ENCODE results near the gene RAMP3. TPM values are rescaled to one million over a fixed set of nuclear protein-coding genes. Genes with fewer than 3 reads are reported as not detected.
"Not testable (repeated sequence)": the region's sequence is repeated elsewhere in the genome, so short reads cannot be mapped to it uniquely, and the experiment has no call there.

The RAMP3 gene
- total RNA-seq, 1 donor from 2014 or later, result 50.1 TPM

GRCh38 chr7:45150199-45150598 lies 7.4 kb upstream of the RAMP3 start:
- Histone ChIP-seq H3K36me3 (no peaks in the 10 kb centered on the region), H3K4me3 (no peak overlapping the region), H3K4me1 (no peaks in the 10 kb centered on the region), H3K9me3 (no peaks in the 10 kb centered on the region), H3K27me3 (no peaks in the 10 kb centered on the region), H3K27ac (no peak overlapping the region)
- intact Hi-C loops (cut with DNase I), result loop anchor here (10.0 kb wide), 1 partner anchor 715 kb away; no protein-coding TSS in a partner anchor
- no peak for TF ChIP-seq POLR2A (IDR thresholded peaks at IDR 0.05)
- no peak for TF ChIP-seq POLR2AphosphoS5 (IDR thresholded peaks at IDR 0.05; ENCODE audit: insufficient read depth in 1 of 2, low read depth in 1 of 2)
- no peak for TF ChIP-seq CTCF (IDR thresholded peaks at IDR 0.05)
- no peak for DNase-seq (ENCODE audit: extremely low spot score in 2 of 2)

GRCh38 chr7:45151131-45151684 lies 6.4 kb upstream of the RAMP3 start:
- H3K27ac ChIP-seq, result no peak overlapping the region
- no peaks in the 10 kb centered on the region for H3K9me3 ChIP-seq
- H3K36me3 ChIP-seq, result no peaks in the 10 kb centered on the region
- no peak overlapping the region for H3K4me3 ChIP-seq
- no peaks in the 10 kb centered on the region for H3K4me1 ChIP-seq
- TF ChIP-seq POLR2A (IDR thresholded peaks at IDR 0.05) (no peak), CTCF (IDR thresholded peaks at IDR 0.05) (no peak), POLR2AphosphoS5 (IDR thresholded peaks at IDR 0.05; ENCODE audit: insufficient read depth in 1 of 2, low read depth in 1 of 2) (no peak)
- no peak for DNase-seq (ENCODE audit: extremely low spot score in 2 of 2)
- intact Hi-C loops (cut with DNase I), result loop anchor here (10.0 kb wide), 1 partner anchor 714 kb away; no protein-coding TSS in a partner anchor
- no peaks in the 10 kb centered on the region for H3K27me3 ChIP-seq

GRCh38 chr7:45151967-45152366 lies 5.6 kb upstream of the RAMP3 start:
- Histone ChIP-seq H3K4me1 (no peaks in the 10 kb centered on the region), H3K4me3 (no peak overlapping the region), H3K9me3 (no peaks in the 10 kb centered on the region), H3K27ac (no peak overlapping the region), H3K27me3 (no peaks in the 10 kb centered on the region), H3K36me3 (no peaks in the 10 kb centered on the region)
- no peak for DNase-seq (ENCODE audit: extremely low spot score in 2 of 2)
- intact Hi-C loops (cut with DNase I), result loop anchor here (10.0 kb wide), 1 partner anchor 713 kb away; no protein-coding TSS in a partner anchor
- TF ChIP-seq POLR2AphosphoS5 (IDR thresholded peaks at IDR 0.05; ENCODE audit: insufficient read depth in 1 of 2, low read depth in 1 of 2), result no peak
- no peak for TF ChIP-seq POLR2A (IDR thresholded peaks at IDR 0.05)
- no peak for TF ChIP-seq CTCF (IDR thresholded peaks at IDR 0.05)

- no peak for DNase-seq (ENCODE audit: extremely low spot score in 2 of 2)
- intact Hi-C loops (cut with DNase I), result loop anchor here (10.0 kb wide), 1 partner anchor 712 kb away; no protein-coding TSS in a partner anchor
These were observed 4.4 kb upstream of the RAMP3 start for GRCh38 chr7:45153233-45153632.

GRCh38 chr7:45153861-45154260 lies 3.7 kb upstream of the RAMP3 start:
- intact Hi-C loops (cut with DNase I), result loop anchor here (2.0 to 10.0 kb wide), 2 partner anchors 107 to 711 kb away; no protein-coding TSS in a partner anchor
- not testable (repeated sequence) for H3K4me3 ChIP-seq

More at GRCh38 chr7:45153233-45153632, 4.4 kb upstream of the RAMP3 start:
- TF ChIP-seq CTCF (IDR thresholded peaks at IDR 0.05) (no peak), POLR2A (IDR thresholded peaks at IDR 0.05) (no peak), POLR2AphosphoS5 (IDR thresholded peaks at IDR 0.05; ENCODE audit: insufficient read depth in 1 of 2, low read depth in 1 of 2) (no peak)
- no peak overlapping the region for H3K27ac ChIP-seq
- H3K4me1 ChIP-seq, result peaks cover 9% of the 10 kb centered on the region
- no peak overlapping the region for H3K4me3 ChIP-seq
- H3K27me3 ChIP-seq, result peaks cover 9% of the 10 kb centered on the region
- no peaks in the 10 kb centered on the region for H3K9me3 ChIP-seq
- H3K36me3 ChIP-seq, result no peaks in the 10 kb centered on the region

More at GRCh38 chr7:45153861-45154260, 3.7 kb upstream of the RAMP3 start:
- H3K9me3 ChIP-seq; DNase-seq (ENCODE audit: extremely low spot score in 2 of 2); H3K4me1 ChIP-seq; H3K36me3 ChIP-seq; H3K27me3 ChIP-seq; H3K27ac ChIP-seq: not testable (repeated sequence)

Measured in vagina (tissue), 2 donors.